ENCODE measurements around the gene KRAS. TPM values are rescaled to one million over a fixed set of nuclear protein-coding genes. Genes with fewer than 3 reads are reported as not detected.

The KRAS gene
- total and polyA plus RNA-seq, 2 of the 13 experiments (the other 11 are each of a cell fraction or from before 2014, with no cell fraction given), result 6.5 to 9.8 TPM

GRCh38 chr12:25250744-25251730, at the start of gene KRAS (continued):
- TF ChIP-seq HOXA9 (CRISPR knock-in tag; IDR thresholded peaks at IDR 0.05; ENCODE audit: borderline replicate concordance) (no peak), ZBTB38 (CRISPR knock-in tag; IDR thresholded peaks at IDR 0.05) (no peak), FOXC1 (CRISPR knock-in tag; IDR thresholded peaks at IDR 0.05; ENCODE audit: borderline replicate concordance) (peak; percentile 28; the same call in 1 of the 2 replicates), MATR3 (CRISPR knock-in tag; IDR thresholded peaks at IDR 0.05) (no peak), ZNF503 (CRISPR knock-in tag; IDR thresholded peaks at IDR 0.05) (no peak; the same call in 1 of the 2 replicates), ZNF609 (CRISPR knock-in tag; IDR thresholded peaks at IDR 0.05; ENCODE audit: borderline replicate concordance) (0 out of 2 replicates have a peak, but pooled peaks have one; percentile 34), CSRNP2 (CRISPR knock-in tag; conservative IDR thresholded peaks at IDR 0.05; ENCODE audit: low read depth) (no peak), ZNF746 (CRISPR knock-in tag; IDR thresholded peaks at IDR 0.05) (peak; percentile 89; the same call in 1 of the 2 replicates), TEF (CRISPR knock-in tag; IDR thresholded peaks at IDR 0.05) (no peak), ZNF589 (CRISPR knock-in tag; conservative IDR thresholded peaks at IDR 0.05) (peak; percentile 65; the same call in 1 of the 2 replicates), HMGA1 (CRISPR knock-in tag; conservative IDR thresholded peaks at IDR 0.05) (no peak), HNRNPUL1 (IDR thresholded peaks at IDR 0.05; ENCODE audit: low read depth, low read length) (no peak), SP2 (CRISPR knock-in tag; IDR thresholded peaks at IDR 0.05) (no peak), ARNT2 (CRISPR knock-in tag; IDR thresholded peaks at IDR 0.05; ENCODE audit: low read depth) (no peak), ZNF414 (CRISPR knock-in tag; IDR thresholded peaks at IDR 0.05) (0 out of 2 replicates have a peak, but pooled peaks have one; percentile 34), CHD4 (IDR thresholded peaks at IDR 0.05; ENCODE audit: borderline replicate concordance, low read length) (no peak), SKI (IDR thresholded peaks at IDR 0.05; ENCODE audit: partially characterized antibody) (peak; percentile 91), ELF3 (CRISPR knock-in tag; IDR thresholded peaks at IDR 0.05) (peak; percentile 49)
